GM12864 (cell line): Measurements from ENCODE around the gene UQCR10.

ENCODE experiments used
- DNase-seq: peaks from one replicate; pipeline ENCODE4 v3.0.0-alpha.2; 2011; ENCODE audit warnings: low read depth
- H3K4me3 ChIP-seq: 2 replicates; pipeline ENCODE4 v1.5.1; 2011; ENCODE audit warnings: mild to moderate bottlenecking, low read depth, low read length, control low read depth
- TF ChIP-seq, protein P1 (sequence below): IDR thresholded peaks from 2 replicates; pipeline ENCODE4 v1.5.1; 2011; ENCODE audit warnings: low read depth, mild to moderate bottlenecking, moderate library complexity, low read length, control low read depth, inconsistent platforms; ENCODE audit errors: missing control alignments

The UQCR10 gene

DNA sequence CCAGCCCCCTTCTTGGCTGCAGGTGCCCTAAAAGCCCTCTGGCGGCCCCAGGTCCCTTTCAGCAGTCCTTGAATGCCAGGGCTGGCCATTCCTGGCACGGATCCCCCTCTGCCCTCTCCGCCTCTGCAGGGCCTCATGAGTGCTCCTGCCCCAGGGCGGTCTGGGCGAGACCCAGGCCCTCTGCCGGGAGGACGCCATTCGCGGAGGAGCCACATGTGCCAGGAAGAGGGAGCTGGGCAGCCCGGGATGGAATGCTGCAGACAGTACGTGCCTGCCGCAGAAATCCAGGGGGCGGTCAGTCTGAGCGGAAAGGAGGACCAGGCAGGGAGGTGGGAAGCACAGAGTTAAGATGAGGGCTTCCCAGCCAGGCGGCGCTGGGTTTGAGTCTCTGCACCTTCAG, 44.6 kb upstream of the UQCR10 start:
- DNase-seq, result no peak
- TF ChIP-seq, protein P1, sequence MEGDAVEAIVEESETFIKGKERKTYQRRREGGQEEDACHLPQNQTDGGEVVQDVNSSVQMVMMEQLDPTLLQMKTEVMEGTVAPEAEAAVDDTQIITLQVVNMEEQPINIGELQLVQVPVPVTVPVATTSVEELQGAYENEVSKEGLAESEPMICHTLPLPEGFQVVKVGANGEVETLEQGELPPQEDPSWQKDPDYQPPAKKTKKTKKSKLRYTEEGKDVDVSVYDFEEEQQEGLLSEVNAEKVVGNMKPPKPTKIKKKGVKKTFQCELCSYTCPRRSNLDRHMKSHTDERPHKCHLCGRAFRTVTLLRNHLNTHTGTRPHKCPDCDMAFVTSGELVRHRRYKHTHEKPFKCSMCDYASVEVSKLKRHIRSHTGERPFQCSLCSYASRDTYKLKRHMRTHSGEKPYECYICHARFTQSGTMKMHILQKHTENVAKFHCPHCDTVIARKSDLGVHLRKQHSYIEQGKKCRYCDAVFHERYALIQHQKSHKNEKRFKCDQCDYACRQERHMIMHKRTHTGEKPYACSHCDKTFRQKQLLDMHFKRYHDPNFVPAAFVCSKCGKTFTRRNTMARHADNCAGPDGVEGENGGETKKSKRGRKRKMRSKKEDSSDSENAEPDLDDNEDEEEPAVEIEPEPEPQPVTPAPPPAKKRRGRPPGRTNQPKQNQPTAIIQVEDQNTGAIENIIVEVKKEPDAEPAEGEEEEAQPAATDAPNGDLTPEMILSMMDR, result no peak
- H3K4me3 ChIP-seq, result no peak overlapping the region

DNA sequence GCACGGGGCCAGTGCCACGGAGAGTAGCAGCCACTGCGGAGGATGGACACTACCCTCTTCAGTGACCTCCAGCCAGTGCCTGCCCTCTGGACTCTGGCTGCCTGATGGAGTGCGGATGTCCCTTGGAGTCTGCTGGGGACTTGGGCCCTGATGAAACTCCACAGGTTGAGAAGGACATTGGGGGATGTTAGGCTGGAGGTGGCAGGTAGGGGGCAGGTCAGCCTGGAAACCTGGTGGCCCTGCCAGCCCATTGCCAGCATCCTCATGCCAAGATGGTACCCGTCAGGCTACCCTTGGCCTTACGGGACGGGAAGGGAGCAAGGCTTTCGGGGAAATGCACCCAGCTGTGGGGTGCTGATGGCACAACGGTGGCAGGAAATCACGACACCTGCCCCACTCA, 43.4 kb upstream of the UQCR10 start:
- H3K4me3 ChIP-seq, result no peak overlapping the region
- DNase-seq, result no peak
- TF ChIP-seq, protein P1, result no peak

DNA sequence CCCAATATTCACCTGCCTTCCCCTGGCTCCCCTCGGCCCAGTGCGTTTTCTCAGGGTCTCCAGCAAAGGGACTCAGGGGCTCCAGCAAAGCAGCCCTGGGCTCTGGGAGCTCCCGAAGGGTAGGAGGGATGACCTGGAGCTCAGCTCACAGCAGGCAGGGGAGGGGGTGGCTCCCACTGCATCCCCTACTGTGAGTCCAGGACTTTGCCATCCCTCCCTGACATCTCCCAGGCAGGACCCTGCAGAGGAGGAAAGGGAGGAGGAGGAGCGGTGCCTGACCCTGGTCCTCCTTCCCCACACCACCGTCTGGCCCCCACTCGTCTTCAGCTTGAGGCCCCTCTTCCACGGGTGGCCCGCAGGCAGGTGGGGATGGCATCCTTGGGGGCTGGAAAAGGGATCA, 42.3 kb upstream of the UQCR10 start:
- no peak for DNase-seq
- H3K4me3 ChIP-seq, result no peak overlapping the region
- TF ChIP-seq, protein P1, result no peak

DNA sequence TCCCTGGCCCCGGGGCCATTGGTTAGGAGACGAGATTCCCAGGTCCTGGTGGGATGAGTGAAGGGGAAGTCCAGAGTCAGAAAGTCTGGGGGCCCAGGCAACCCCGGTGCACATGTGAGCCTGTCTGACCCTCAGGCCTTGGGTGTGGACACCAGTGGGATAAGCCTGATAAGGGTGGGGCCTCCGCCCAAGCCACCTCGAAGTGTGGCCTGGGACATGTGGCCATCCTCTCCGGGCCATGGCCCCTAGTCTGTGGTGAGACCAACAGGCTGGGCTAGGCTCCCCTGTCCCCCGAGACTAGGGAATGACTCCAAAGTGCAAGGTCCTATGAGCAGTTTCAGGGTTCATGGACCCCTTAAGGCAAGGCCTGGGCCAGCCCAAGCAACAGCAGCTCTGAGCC, 41.1 kb upstream of the UQCR10 start:
- no peak overlapping the region for H3K4me3 ChIP-seq
- DNase-seq, result no peak
- TF ChIP-seq, protein P1, result no peak

DNA sequence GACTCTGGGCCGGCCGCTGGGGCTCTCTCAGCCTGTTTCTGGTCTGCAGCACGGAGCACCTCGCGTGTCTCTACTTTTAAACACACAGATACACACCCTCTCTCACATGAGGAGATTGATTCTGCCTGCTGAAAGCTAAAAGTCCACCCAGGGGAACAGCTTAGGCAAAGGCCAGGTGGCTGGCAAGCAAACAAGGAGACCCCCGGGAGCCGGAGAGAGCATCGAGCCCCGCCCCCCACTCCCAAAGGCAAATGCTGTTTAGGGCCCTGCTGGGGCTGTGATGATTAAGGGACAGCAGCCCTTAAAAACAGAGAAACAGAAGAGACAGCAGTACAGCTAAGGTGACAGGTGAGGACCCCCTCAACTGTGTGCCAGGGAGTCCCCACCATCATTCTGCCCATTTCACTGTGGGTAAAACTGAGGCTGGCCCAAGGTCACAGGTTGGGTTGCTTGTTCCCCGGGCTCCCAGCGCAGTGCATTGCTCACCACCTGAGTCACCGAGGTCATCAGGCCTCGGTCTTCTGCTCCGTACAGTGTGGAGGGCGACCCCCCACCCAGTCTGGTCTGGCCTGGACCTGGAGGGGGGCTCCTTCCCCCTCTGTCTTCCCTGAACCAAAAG, 40.5 kb upstream of the UQCR10 start:
- TF ChIP-seq, protein P1, result no peak
- H3K4me3 ChIP-seq, result no peak overlapping the region

DNA sequence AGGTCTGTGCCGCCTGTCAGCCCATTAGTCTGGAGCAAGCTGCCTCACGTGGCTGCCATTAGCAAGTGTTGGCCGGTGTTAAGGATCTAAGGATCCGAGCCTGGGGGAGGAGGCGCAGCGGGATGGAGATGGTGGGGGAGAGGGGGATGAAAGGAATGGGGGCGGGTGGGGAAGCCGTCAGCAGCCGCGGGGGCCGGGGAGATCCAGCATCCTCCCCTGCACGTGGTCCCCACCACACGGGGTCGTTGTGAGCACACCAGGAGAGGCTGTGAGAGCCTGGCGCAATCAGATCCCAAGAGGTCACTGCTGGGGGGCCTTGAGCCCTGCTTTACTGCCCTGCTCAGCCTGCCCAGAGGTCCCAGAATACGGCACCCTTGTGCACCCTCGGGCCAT, 40.0 kb upstream of the UQCR10 start:
- DNase-seq, result no peak
- no peak overlapping the region for H3K4me3 ChIP-seq
- TF ChIP-seq, protein P1, result peak; percentile 57

More for the DNA sequence above, 40.5 kb upstream of the UQCR10 start:
- DNase-seq, result no peak

DNA sequence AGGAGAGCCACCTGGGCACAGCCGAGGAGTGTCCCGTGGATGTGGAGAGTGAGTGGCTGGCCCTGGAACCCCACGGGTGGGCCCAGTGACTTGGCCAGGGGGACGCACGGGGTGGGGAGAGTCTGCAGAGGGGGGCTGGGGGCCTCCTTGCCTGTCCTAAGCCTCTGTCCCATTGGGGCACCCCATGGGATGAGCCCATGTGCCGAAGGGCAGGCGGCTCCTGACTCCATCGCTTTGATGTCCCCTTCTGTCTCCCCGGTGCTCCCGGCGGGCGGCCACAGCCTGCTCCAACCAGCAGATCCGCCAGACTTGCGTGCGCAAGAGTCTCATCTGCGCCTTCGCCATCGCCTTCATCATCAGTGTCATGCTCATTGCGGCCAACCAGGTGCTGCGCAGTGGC, 38.0 kb upstream of the UQCR10 start:
- TF ChIP-seq, protein P1, result no peak
- no peak for DNase-seq
- H3K4me3 ChIP-seq, result no peak overlapping the region
